Kidney epithelial cell (primary cell): ENCODE results near the gene FOSB. TPM values are rescaled to one million over a fixed set of nuclear protein-coding genes. Genes with fewer than 3 reads are reported as not detected.

ENCODE experiments used
- DNase-seq: peaks from one replicate; pipeline ENCODE4 v3.0.0-alpha.2; 2010; ENCODE audit warnings: low read depth
- H3K27me3 ChIP-seq: 2 replicates; pipeline ENCODE4 v1.6.0; 2011; ENCODE audit warnings: low read length; ENCODE audit not compliant: control insufficient read depth, insufficient read depth
- H3K36me3 ChIP-seq: 2 replicates; pipeline ENCODE4 v1.5.1; 2011; ENCODE audit warnings: low read length; ENCODE audit not compliant: control insufficient read depth, insufficient read depth
- H3K4me3 ChIP-seq: 2 replicates; pipeline ENCODE4 v1.5.1; 2011; ENCODE audit warnings: low read depth, mild to moderate bottlenecking, control low read depth, low read length
- total RNA-seq: library from RNA; depleted of rRNA; stranded (reverse); fragments of >200 nt; gene quantifications from 2 replicates; pipeline ENCODE4 v1.2.3, GENCODE V29; 2015
- TF ChIP-seq, protein P1 (sequence below): IDR thresholded peaks from 2 replicates; pipeline ENCODE4 v1.5.1; 2011; ENCODE audit warnings: mild to moderate bottlenecking, moderate library complexity, low read length, control low read depth, inconsistent platforms; ENCODE audit not compliant: insufficient read depth, poor library complexity, severe bottlenecking

The FOSB gene
- total RNA-seq, 1 donor from 2014 or later, result 1.6 TPM

DNA sequence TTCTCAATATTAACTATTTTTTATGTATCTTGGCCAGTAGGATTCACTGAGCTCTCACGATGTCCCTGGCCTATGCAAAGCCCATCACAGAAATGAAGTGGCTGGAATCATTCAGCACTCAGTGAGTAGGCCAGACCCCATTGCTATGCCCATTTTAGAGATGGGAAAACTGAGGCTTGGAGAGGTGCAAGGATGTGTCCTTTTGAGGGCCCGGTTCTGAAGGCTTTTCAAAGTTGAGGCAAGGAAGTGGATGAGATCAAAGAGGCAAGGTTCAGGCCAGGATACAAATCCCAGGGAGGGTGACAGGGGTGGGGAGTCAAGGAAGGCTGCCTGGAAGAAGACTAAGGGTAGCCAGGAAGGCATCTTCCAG is 25.4 kb upstream of the FOSB start:
- no peaks in the 10 kb centered on the region for H3K27me3 ChIP-seq
- DNase-seq, result no peak
- TF ChIP-seq, protein P1, sequence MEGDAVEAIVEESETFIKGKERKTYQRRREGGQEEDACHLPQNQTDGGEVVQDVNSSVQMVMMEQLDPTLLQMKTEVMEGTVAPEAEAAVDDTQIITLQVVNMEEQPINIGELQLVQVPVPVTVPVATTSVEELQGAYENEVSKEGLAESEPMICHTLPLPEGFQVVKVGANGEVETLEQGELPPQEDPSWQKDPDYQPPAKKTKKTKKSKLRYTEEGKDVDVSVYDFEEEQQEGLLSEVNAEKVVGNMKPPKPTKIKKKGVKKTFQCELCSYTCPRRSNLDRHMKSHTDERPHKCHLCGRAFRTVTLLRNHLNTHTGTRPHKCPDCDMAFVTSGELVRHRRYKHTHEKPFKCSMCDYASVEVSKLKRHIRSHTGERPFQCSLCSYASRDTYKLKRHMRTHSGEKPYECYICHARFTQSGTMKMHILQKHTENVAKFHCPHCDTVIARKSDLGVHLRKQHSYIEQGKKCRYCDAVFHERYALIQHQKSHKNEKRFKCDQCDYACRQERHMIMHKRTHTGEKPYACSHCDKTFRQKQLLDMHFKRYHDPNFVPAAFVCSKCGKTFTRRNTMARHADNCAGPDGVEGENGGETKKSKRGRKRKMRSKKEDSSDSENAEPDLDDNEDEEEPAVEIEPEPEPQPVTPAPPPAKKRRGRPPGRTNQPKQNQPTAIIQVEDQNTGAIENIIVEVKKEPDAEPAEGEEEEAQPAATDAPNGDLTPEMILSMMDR, result no peak
- H3K36me3 ChIP-seq, result no peaks in the 10 kb centered on the region
- no peak overlapping the region for H3K4me3 ChIP-seq

DNA sequence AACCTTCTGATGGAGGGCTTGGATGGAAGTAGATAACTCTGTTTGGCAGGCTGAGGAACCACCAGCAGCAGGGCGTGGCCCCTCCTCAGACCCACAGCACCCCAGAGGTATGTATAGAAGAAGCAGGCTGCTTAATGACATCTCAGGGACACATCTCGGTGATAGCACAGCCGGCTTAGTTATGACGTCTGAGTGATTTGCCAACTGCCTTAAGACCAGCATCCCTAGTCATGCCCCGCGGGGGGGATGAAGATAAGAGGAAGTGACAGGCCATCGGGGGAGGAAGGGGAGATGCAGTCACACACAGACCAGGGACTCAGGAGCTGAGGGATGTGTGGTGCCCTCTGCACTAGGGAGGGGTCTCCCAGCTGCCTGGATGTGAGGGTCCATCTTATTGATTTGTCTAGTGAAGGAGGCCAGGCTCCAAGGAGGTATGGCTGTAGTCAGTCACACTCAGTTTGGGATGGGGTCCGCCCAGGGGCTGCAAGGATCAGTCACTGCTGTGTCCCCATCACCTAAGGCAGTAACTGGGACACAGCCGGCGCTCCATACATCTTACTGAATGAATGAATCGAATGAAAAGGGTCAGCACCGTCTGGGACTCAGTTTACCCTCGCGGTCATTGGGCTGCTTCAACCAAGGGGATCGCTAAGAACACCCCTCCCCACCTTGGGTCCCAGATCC is 24.9 kb upstream of the FOSB start:
- DNase-seq, result no peak
- Histone ChIP-seq H3K36me3 (no peaks in the 10 kb centered on the region), H3K4me3 (peak overlapping the region; percentile 47), H3K27me3 (no peaks in the 10 kb centered on the region)
- TF ChIP-seq, protein P1, result no peak

DNA sequence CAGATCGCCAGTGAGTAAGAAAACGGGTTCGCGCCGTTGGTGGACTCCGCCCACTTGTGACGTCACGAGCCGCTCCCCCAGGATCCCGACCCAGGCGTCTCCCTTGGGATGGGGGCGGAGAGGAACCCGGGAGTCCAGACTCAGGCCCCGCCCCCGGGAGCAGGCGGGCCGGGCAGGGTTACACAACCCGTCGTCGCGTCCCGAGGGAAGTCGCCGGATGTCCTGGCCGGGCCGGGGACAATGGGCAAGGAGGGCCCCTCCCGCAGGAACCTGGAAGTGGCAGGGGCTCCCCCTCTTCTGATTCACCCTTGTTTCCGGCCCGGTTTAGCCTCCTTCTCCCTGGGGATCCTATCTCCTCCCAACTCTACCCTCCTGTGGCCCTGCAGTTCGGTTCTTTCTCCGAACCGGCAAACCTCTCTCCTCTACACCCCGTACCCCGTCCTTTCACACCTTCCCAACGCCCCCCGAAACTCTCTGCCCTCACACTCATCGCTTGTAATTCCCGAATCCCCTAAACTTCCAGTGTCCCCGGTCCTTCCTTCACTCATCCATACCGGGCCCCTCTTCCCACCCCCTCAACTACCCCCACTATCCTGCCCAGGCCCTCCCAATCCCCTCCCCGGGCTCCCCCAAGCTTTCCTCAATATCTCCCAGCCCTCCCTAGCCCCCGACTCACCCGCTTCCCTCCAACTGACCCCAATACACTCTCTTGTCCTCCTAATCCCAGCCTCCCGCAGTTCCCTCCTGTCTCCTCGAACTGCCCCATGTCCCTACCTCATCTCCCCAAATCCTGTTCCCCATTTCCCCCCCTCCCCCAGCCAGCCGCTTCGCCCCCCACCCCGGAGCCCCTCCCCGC is 24.1 kb upstream of the FOSB start:
- H3K4me3 ChIP-seq, result peak overlapping the region; percentile 47
- TF ChIP-seq, protein P1, result no peak
- no peaks in the 10 kb centered on the region for H3K36me3 ChIP-seq
- no peak for DNase-seq
- H3K27me3 ChIP-seq, result no peaks in the 10 kb centered on the region

DNA sequence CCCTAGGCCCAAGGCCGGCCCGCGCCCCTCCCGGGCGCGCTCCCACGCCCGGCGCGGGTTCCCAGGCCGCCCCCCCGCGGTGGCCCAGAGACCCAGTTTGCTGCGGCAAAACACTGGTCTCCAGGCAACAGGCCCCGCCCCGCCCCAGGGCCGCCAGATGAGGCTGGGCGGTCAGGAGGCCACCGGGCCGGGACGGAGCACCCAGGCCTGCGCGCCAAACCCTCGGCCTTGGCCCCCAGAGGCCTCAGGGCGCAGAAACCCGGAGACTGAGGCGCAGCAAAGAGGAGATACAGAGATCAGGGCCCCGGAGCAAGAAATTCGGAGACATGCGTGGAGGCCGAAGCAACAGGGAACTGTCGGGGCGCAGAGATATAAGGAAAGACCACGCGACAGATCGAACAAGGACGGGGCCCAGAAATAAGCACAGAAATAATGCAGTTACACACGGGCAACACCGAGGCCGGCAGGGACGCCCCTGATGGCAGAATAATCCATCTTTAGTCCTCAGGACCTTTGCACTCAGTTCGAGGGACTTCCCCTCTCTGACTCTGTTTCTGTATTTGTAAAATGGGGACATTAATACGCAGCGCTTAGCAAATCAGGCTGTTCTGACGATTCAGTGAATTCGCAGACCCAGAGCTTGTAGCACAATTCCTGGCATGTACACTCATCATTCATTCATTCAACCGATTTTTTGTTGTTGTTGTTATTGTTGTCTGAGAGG is 23.3 kb upstream of the FOSB start:
- Histone ChIP-seq H3K36me3 (no peaks in the 10 kb centered on the region), H3K4me3 (peak overlapping the region; percentile 10), H3K27me3 (no peaks in the 10 kb centered on the region)
- no peak for DNase-seq
- TF ChIP-seq, protein P1, result no peak

DNA sequence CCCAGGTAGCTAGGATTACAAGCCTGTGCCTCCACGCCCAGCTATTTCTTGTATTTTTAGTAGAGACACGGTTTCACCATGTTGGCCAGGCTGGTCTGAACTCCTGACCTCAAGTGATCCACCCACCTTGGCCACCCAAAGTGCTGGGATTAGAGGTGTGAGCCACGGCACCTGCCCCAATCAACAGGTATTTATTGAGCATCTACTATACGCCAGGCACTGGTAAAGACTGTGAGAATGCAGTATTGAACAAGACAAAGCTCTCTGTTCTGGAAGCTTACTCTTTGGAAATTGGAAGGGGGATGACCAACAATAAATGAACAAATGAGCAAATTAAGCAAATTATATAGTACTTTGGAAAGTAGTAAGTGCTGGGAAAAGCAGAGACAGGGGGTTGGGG is 22.7 kb upstream of the FOSB start:
- H3K36me3 ChIP-seq, result no peaks in the 10 kb centered on the region
- TF ChIP-seq, protein P1, result no peak
- no peaks in the 10 kb centered on the region for H3K27me3 ChIP-seq

More for the DNA sequence above, 22.7 kb upstream of the FOSB start:
- H3K4me3 ChIP-seq, result no peak overlapping the region
- DNase-seq, result no peak
